T-helper 2 cell (primary cell): Measurements from ENCODE around the gene IRS2.

Experiments
- DNase-seq, 5 experiments: peaks; one replicate each; pipeline versions ENCODE4 v3.0.0 to v3.0.0-alpha.2; 2012 to 2022

Gene IRS2

DNA sequence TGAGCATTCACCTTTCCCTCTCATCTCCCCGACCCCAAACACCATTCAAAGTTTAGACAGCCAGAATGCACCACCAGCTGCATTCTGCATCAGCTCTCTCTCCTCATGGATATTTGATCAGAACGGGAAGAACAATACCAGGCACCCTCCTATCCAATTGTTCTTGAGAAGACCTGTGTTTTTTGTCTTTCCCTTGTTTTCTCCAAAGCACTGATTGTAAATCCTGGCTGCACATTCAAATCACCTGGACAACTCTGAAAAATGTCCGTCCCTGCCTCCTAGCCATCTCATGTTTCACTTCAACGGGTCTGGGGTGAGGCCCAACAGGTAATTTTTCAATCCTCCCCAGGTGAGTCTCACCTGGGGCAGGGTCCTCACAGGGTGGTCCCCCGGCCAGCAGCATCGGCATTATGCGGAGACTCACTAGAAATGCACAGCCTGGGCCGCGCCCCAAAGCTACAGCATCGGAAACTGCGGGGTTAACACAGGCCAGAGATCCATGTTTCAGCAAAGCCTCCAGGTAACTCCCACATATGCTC lies 5.5 kb downstream of the IRS2 start:
- no peak for DNase-seq

DNA sequence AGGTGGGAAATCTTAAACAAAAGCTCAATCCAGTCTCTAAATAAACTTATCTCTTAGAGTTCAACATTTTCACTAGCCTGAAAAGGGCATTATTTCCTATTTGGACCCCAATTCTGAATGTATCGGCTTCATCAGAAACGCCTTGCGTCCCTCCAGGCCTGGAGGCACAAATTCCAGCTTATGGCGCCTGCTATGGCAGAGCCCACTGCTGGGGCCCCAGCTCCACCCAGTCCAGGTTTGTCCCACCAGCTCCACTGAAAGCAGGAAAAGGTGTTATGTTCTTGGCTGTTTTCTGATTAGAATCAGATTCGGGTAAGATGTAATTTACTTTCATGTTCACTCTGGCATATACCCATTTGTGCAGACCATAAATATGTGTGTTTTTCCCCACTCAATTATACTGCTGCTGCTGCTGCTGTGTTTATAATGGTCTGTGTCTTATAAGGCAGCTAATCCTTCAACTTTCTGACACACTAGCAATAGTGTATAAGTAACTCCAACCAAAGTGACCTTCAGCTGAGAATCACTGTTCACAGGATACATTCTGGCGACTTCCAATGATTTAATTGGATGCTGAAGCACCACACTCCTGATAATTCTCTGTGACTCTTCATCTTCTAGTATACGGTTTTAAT lies 6.4 kb downstream of the IRS2 start:
- no peak for DNase-seq

DNA sequence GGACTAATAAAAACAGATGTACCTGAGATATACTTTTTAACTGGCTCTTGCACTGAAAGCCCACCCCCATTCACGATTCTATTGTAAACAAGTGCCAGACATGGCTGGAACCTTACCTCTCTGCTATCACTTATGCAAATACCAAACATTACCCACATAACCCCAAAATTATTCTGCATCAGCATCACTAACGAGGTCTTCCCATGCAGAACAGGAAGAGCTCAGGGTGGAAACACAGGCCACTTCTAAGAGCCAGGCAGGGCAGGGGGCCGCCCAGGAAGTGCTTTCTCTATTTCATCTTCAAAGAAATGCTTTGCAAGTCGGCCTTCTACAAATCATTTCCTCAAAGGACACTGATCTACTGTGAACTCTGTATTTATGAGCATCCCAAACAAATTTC lies 7.3 kb downstream of the IRS2 start:
- DNase-seq: peak in 4 of 5 experiments; percentile 27 to 73 (median 61)

DNA sequence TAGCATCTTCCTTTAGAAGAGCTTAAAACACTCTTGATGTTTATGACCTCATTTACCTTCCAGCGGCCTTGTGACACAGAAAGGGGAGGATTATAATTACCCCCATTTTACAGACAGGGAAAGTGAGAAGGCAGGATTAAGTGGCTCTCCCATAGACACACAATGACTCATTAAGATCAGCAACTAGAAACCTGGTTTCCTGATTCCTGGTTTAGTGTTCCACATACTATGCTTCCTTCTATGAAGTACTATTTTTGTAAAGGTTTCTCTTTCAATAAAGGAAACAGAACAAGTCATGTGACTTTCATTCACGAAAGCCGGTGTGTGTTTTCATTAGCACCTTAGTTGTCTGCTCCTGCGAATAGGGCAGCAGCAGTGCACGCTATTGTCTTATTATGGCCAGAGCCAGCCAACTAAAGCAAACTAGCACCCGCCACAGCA lies 8.3 kb downstream of the IRS2 start:
- peak in 1 of 5 experiments; percentile 42 for DNase-seq

DNA sequence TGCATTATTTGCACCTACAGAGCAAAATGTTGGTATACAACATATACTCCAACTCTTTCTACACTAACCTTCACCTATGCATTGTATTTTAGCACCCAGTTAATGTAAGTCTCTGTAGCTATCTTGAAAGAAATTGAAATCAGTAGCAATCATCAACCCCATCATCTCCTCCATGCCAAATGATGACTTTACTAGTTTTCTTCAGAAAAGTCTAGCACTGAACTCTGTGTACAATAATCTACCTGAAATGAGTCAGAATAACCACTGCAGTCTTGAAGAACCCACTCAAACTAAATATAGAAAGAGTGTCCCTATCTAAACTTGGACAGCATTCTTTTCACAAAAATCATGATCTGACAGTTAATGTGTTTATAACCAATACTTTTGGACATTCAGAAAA lies 9.8 kb downstream of the IRS2 start:
- DNase-seq: peak in 1 of 5 experiments; percentile 60

DNA sequence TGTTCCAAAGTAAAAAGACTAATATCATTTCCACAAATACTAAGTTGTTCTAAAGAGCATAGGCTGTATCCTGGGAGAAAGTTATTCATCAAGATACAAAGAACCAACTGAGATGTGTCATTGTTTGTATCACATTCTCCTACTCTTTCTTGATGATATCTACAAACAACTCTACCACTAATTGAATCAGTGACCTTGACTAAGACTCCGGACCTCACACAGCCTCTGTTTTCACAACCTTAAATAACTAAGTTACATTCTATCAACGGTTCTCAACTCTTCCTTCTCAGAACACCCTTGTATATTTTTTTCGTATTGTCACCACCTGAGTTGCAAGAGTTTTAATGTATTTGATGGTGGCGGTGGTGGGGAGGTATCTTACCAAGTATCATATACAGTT lies 12.6 kb downstream of the IRS2 start:
- no peak for DNase-seq

DNA sequence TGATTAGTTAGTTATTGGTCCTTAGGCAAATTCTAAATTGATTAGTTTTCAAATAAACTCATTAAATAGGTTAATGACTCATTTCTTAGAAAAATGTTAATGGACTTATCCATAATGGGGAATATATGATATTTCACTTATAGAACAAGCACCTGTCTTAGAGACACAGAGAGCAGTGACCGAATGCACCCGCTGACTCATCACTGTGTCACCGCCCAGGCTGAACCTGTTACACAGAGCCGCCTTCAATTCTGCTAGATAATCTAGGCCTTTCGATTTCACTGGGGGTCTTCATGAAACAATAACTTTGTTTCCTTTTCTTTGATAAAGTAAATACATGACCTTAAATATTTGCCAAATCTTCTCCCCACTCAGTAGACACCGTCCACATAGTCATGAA lies 13.1 kb downstream of the IRS2 start:
- DNase-seq: no peak

DNA sequence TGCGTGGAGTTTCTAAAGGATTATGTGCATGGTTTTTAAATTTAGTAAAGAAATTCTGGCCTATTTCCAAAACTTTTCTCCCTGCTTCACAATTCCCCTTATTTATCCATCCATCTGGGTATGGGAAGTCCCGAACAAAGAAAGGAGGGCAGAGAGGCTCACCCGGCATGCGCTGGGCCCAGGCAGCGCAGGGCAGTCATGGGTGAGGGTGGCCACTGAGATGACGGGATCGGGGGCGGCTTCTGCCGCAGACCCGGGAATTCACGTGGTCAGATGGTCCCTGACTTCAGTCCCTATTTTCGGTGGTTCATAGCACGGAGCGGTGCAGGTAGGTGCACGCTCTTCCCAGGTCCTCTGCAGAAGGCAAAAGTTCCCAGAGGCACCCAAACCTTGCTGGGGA lies 14.5 kb downstream of the IRS2 start:
- no peak for DNase-seq

DNA sequence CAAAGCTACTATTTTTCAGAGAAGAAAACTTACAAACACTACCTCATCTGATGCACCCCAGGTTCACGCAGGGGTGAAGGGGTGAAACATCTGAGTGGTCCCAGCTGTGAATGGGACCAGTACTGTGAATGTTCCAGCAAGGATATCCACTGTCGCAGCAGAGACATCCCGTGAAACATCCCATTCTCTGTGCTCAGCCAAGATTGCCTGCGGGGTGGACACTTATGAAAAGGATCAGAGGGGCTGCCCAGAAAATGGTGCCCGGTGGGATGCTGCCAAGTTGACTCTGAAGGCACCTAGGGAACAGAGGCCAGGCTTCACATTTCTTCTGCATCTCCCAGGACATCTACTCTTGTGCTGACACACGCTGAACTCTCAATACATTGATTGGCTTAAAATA lies 15.9 kb downstream of the IRS2 start:
- no peak for DNase-seq

DNA sequence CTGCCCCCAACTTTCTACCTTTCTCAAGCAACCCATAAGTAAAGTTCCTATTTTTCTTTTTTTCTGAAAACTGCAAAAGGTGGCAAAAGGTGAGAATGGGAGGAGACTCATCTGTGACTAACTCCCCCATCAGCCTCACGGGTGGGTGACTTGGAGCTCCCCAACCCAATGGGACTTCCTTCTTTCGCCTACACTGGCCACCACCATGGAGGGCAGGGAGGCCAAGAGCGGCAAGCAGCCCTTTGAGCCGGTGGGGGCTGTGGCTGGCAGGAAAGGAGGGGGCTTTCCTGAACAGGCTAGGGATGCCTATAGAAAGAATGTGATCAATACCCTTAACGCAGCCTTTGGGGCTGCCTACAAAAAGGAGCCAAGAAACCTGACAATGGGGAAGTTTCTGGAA lies 16.5 kb downstream of the IRS2 start:
- no peak for DNase-seq

DNA sequence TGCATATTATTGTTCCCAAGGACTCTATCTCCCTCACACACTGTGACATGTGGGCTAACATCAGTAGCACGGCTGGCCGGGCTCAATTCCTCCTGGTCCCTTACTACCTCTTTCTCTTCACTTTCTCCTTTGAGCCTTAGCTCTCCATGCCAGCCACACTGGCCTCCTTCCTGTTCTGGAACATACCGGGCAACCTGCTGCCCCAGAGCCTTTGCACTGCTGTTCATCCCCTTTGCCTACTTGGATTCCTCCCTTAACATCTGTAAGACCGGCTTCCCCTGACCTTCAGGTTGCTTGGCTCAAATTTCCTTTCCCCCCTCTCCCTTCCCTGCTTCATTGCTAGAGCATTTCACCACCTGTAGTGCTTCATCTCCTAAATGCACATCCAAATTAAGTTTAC lies 17.1 kb downstream of the IRS2 start:
- DNase-seq: no peak

DNA sequence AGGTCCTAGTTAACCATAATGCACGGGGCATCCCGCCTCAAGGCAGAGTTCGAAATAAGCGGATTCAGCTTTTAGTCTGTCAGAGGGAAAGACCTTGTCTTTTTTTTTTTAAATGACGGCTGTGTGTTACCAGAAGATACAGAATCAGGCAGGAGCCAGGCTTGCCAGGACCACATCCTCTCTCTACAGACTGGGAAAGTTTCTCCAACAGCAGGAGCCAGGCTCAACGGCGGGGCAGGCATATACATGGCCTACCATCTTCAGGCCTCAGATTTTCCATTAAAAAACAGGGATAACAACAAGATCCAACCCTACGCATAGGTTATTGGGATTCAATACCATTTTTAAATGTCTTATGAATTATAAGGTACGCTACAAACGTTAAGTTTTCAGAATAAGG lies 17.8 kb downstream of the IRS2 start:
- no peak for DNase-seq

DNA sequence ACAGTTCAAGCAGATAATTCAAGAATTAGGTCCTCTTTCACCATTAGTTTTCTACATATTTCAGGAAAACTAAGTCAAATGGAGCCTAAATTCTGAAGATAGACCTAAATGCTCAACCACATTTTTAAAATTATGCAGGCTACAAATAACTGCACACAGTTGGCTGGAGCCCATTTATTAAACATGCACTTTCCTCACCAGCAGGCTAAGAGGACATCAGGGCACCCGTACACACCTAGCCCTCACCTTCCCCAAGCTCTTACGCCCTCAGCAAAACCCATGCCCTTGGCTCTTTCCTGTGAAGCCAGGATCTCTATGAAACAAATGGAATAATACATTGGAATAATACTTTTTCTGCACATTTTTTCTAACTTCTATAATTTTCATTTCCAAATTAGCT lies 18.2 kb downstream of the IRS2 start:
- DNase-seq: no peak

DNA sequence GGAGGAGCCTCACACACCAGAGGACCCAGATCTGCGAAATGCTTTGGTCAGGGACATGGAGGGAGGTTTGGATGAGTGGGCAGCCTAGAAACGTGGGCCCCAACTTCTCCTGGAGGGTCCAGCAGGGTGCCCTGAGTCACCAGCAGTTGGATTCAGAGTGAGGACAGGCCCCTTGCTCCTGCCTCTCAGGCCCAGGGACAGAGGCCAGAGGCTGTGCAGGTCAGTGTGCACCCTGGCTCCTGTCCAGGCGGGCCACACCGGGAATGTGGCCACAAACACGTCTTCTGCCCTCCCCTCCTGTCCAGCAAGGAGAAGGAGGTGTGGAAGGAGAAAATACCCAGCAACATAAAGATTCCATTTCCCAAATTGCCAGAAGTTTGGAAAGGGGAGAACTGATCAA lies 19.4 kb downstream of the IRS2 start:
- DNase-seq: no peak

DNA sequence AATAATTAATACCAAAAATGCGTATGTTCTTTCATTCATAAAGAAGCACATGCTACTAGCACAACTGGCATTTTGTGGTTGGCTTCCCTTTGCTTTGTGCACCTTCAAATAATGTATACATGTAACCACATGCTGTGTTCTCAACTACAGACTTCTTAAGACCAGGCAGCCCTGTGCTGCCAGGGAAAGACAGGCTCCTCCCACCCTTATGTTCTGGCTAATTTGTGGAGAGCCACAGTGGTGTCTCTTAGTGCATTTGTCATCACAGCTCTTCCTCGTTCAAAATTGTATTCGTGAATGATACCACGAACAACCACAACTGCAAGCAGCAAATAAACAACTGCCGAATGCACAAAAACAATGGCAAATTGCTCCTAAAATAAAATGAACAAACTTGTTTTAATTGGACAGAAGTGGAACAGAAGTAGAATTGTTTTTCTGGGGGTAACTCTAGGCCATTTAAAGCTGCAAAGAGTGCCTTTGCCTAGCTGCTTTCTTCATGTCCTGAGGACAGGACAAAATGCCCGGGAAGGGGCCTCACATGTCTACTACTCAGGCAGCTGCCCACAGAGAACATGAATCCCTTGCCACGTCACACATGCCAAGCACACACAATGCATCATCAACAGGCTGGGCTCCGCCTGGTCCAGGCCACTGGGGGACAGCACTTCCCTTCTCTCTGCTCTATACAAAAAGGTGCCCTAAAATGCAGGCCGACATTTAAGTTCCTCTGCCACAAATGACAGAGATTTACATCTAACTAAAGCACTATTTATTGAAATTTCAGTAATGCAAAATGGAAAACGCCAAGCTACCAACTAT lies 21.7 kb downstream of the IRS2 start:
- DNase-seq: peak in 1 of 5 experiments; percentile 83

DNA sequence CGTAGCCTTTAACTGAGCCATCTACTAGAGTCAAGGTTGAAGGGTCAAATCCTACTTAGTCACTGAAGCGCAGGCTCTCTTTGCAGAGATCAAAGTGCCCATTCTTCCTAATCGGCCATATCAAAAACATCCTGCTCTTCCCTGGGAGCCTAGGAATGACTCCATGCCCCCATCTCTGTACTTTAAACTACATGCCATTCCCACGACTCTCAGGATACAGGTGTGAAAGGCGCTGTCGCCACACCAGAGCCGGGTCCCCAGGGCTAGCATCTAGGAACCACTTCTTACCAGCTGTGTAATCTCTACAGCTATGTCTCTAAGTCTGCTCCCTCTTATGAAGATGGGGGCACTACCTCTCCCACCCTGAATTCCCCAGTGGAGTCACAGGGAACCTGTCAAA lies 22.3 kb downstream of the IRS2 start:
- no peak for DNase-seq

DNA sequence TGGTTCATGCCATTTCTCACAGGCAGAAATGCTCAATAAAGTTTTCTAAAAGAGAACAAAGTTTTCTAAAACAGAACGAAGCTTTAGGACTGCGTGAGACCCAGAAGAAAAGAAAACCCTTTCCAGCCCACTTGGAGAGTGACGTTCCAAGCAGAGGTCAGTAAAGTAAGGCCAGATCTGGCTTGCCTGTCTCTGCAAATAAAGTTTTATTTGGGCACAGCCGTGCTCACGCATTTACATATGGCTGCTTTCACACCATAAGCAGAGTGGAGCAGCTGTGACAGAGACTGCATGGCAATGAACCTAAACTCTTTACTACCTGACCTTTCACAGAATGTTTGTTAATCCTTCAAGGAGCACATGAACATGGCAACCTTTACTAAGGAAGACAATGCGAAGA lies 23.6 kb downstream of the IRS2 start:
- DNase-seq: no peak

DNA sequence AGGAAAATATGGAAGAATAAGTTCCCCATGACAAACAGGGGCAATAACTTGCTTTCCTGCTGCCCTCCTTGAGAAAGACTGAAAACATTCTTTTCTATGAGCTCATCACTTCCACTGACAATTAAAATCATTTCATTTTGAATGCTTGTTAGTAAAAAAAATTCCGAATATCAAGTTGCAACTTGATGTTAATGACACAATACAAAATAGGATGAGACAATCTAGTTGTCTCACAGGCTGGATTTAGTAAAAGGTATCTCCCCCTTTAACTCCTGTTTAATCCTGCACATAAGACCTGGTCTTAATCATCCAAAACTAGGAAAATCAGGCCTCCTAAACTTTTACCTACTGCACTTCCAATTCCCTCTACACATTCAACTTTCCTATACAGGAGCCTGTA lies 24.7 kb downstream of the IRS2 start:
- no peak for DNase-seq

DNA sequence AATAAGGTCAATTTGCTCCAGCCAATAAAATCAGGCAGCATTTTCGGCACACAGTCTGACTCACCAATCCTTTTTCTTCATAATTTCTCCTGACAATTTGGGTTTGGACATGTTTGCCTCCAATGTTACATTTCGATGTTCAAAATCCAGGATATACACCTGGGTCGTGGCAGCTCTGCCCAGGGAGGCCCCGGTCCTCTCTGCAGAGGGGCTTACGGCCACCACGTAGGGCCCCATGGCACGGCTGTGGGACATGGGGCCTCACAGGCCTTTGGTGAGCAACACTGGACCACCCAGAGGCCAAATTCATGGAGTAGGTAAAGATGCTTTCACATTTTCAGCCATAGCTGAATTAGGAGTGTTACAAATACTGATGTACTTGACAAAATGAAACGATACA lies 25.4 kb downstream of the IRS2 start:
- DNase-seq: no peak

DNA sequence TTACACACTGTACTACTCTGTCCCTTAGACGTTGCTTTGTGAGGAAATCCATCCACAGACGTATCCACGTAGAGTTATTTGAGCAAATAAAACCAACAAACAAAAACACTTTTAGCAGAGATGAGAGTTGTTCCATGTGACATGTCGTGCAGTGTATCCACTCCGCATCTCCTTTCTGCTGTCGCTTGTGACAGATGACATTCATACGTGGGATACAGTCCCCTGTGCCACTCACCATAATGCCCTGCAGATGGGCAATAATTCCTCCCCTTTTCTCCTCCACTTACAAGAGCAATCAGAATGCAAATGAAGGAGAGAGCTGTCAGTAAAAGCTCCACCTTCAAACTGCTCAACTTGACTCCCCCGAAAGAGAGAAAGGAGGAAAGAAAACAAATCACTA lies 26.0 kb downstream of the IRS2 start:
- DNase-seq: no peak

DNA sequence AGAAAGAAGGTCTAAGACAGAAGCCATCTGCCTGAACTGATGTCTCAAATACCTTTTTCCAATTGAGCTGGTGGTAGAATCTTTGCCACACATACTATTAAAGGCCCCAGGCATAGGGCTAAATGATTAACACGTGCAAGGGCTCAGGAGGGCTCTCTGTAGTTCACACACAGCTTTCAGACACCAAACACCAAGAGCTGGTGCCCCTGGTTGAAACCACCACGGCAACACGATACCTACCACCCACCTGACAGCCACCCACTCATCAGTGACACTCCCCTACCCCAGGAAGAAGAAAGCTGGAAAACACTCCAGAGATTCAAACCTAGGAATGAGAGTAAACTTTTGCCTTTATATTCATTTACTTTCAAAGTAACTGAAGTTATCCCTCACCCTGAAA lies 26.8 kb downstream of the IRS2 start:
- DNase-seq: no peak

DNA sequence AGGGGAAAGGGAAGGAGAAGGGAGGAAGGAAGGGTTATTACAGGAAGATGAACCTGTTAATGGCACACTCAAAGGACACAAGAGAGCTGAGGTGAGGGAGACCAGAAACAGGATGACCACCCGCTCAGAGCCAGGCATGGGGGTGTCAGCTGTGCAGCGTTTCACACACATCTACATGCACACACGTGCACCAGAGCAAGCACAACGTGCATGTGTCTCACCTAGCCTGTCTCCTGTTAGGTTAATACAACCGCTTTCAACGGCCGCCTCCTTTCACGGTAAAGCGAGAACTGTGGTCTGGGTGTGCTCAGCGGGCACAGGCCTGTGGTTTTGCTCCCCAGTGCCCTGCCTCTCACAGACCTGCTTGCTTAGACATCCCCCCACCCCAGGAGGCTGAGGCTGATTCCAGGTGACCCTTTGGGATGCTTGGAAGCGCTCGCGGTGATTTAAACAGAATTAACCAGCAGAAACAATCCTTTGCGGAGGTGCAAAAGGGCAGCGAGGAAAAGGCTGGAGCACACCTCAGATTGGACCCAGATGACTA lies 27.4 kb downstream of the IRS2 start:
- no peak for DNase-seq

DNA sequence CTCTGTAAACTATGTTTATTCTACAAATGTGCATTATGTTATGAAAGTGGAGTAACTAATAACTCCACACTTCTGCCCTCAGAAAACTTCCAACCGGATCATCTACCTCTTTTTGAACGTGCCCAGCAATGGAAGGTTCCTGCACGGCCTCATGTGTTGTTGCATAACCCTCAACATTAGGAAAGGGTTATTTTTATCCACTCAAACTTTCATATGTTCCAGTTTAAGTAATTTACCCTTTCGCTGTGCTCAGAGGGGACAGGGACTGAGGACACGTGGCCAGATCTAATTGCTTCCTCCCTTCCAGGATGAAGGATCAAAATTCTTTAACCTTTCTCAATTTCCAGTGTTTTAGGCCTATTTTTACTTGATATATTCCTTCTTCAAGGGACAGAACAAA lies 29.6 kb downstream of the IRS2 start:
- no peak for DNase-seq

DNA sequence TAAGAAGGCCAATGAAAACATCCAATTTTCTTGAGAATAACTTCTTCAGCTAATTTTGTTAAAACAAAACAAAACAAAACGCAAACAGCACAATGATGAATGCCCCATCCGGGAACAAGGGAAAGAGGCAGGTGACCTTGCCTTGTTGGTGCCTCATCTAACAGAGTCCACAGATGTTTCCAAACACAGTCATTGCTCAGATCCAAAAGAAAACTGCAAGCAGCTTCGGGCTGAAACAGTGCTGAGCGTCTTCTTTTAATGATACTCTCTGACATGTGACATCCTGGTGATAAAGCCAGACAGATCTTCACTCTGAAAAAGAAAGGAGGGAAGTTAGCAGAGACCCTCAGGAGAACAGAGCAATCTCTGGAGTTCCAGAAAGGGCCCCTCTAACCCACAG lies 30.4 kb downstream of the IRS2 start:
- DNase-seq: no peak
